Activated CD4-positive, alpha-beta T cell treated with anti-CD3 and anti-CD28 coated beads for 36 hours (primary cell): ENCODE data around the gene C20orf204. TPM values are rescaled to one million over a fixed set of nuclear protein-coding genes. Genes with fewer than 3 reads are reported as not detected.

ENCODE experiments used
- microRNA-seq: library from miRNA; unstranded; fragments of <30 nt; microRNA quantifications from one replicate; pipeline ENCODE4 v1.2.0, GENCODE V29; 2021; ENCODE audit warnings: borderline replicate concordance
- total RNA-seq, 2 experiments: library from RNA; stranded (reverse); gene quantifications; one replicate each; pipeline ENCODE4 v1.2.3, GENCODE V29; 2021

The C20orf204 gene
- total RNA-seq, 2 experiments from 2014 or later = 2.3 to 3.3 TPM

Small RNA genes within 50 kb of the gene (microRNA-seq; reads per million reads assigned to microRNA genes)
- gene MIR6813 = 4.9 reads per million, percentile 13 among the genes with 10 or more reads in this experiment

Other genes starting within 250 kb of the C20orf204 start
- gene ZBTB46, start 204.9 kb upstream of the C20orf204 start, total RNA-seq = 1 to 10 TPM in 1 of 2 experiments, under 1 TPM in 1; 0.88 to 1.3 TPM
- gene ABHD16B, start 174.7 kb upstream of the C20orf204 start, total RNA-seq = under 1 TPM; 0.11 to 0.16 TPM
- 10 to 100 TPM; 54.0 to 56.3 TPM for gene TPD52L2, start 170.9 kb upstream of the C20orf204 start, total RNA-seq
- gene DNAJC5, start 141.1 kb upstream of the C20orf204 start, total RNA-seq = 10 to 100 TPM; 30.1 to 34.3 TPM
- 10 to 100 TPM; 28.3 to 32.2 TPM for gene UCKL1, start 79.8 kb upstream of the C20orf204 start, total RNA-seq
- gene ZNF512B, start 66.3 kb upstream of the C20orf204 start, total RNA-seq = 10 to 100 TPM; 12.6 to 13.1 TPM
- gene SAMD10, start 56.5 kb upstream of the C20orf204 start, total RNA-seq = 10 to 100 TPM; 25.4 to 30.7 TPM
- 10 to 100 TPM; 60.5 to 67.0 TPM for gene PRPF6, start 55.0 kb upstream of the C20orf204 start, total RNA-seq
- gene SOX18, start 13.5 kb downstream of the C20orf204 start, total RNA-seq = not detected
- gene TCEA2, start 27.0 kb downstream of the C20orf204 start, total RNA-seq = 10 to 100 TPM; 40.6 to 50.0 TPM
- gene RGS19, start 43.3 kb downstream of the C20orf204 start, total RNA-seq = 10 to 100 TPM; 39.6 to 40.2 TPM
- under 1 TPM; 0.42 to 0.50 TPM for gene OPRL1, start 43.9 kb downstream of the C20orf204 start, total RNA-seq
- gene LKAAEAR1, start 48.2 kb downstream of the C20orf204 start, total RNA-seq = under 1 TPM; 0.30 to 0.46 TPM
- gene NPBWR2, start 71.4 kb downstream of the C20orf204 start, total RNA-seq = not detected
- under 1 TPM; 0.12 to 0.14 TPM for gene MYT1, start 128.3 kb downstream of the C20orf204 start, total RNA-seq
- 10 to 100 TPM; 32.7 to 37.8 TPM for gene PCMTD2, start 219.6 kb downstream of the C20orf204 start, total RNA-seq